Urothelium cell line (cell line): ENCODE results near the gene EIPR1.

Experiments
- DNase-seq: peaks from one replicate; pipeline ENCODE4 v3.0.0; 2011; ENCODE audit warnings: low spot score, mixed read lengths
- FAIRE-seq: peaks from 2 replicates; lab custom pipeline; 2011; peaks lifted over from hg19 to GRCh38; lab: Jason Lieb, UNC

EIPR1 gene

DNA sequence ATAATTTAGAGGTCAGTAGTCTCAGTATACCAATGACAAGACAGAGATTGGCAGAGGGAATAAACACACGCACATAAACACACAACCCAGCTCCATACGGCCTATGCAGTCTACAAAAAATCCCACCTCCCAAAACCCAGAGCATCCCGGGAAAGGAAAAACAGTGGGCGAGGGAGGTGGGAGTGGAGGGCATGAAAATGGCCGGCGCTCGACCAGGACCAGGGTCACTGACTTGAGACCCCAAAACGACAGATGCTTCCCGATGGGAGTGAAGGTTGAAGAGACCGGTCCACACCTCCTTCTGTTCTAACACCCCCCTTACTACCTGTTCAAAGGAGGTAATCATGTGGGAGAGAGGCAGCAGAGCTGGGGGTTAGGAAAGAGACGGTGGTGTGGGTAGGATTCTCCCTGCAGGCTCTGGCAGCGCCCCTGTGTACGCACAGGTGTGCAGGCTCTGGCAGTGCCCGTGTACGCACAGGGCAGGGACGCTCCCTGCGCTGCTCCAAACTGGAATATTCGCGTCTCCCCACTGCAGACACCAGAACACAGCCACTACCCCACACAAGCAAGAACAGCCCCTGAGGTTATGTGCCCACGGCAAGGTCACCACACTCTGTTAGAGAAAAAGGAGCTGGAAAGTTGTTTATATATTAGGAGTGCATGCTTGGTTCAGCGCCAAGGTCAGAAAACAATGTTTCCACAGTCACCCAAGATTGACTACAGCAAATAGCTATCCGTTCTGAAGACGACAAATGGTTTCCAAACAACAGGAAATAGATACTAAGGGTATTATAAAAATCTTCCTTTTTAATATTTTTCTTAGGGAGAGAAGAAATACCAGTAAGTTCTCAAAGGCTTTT, 67.9 kb downstream of the EIPR1 start:
- DNase-seq (no peak), FAIRE-seq (no peak)

DNA sequence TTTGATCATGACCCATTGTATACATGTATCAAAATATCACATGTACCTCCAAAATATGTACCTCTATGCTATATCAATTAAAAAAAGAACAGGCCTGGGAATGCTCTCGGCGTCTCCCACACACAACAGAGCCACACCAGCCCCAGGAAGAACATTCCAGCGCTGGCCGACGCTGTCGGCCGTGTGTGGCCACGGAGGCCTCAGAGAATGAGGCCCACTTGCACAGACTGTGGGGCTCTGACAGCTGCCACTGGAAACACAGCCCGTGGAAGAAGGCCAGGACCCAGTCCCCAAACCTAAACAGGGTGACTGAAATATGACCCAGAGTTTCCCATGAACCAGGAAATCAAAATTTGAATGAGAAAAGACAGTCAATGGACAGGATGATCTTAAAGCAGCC, 69.7 kb downstream of the EIPR1 start:
- DNase-seq (no peak), FAIRE-seq (no peak)

- FAIRE-seq, result no peak
- no peak for DNase-seq
Observed at GRCh38 chr2:3307236-3307635, 70.4 kb downstream of the EIPR1 start.

- FAIRE-seq, result no peak
- no peak for DNase-seq
Observed at GRCh38 chr2:3305952-3306351, 71.7 kb downstream of the EIPR1 start.

- DNase-seq (no peak), FAIRE-seq (no peak)
Observed at GRCh38 chr2:3305431-3305830, 72.2 kb downstream of the EIPR1 start.

DNA sequence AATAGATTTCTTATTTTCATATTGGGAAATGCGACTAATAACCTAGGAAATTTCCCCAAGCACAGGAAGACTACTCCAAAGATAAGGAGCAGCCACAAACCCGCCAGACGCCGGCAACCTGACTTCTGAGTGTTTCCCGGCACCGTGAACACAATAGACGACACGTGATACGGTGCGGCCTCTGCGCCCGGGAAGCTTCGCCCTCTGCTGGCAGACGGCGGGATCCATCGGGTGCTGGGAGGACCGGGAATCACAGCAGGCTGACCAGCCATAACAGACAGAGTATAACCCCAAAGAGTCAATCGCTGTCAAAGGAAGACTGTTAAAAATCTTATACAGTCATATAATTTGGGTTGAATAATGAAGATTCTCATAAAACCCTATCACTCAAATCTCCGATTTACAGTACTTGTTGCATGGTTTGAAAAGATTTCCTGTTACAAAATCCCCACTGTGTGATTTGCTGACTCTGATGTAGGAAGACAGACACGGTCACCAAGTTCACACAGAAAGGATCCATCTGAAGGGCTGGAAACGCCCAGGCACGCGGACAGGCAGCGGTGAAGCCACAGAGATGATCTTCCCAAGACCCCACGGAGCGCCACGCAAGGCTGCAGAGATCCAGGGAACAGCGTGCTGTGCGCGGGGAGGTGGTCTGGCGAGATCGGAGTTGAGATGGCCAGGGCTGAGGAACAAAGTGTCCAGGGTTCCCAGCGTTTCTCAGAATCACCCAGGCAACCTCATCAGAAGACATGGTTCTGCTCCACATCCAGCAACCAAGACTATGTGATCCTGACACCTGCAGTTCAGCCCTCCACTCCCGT, 73.8 kb downstream of the EIPR1 start:
- FAIRE-seq, result no peak
- DNase-seq, result peak; percentile 42

DNA sequence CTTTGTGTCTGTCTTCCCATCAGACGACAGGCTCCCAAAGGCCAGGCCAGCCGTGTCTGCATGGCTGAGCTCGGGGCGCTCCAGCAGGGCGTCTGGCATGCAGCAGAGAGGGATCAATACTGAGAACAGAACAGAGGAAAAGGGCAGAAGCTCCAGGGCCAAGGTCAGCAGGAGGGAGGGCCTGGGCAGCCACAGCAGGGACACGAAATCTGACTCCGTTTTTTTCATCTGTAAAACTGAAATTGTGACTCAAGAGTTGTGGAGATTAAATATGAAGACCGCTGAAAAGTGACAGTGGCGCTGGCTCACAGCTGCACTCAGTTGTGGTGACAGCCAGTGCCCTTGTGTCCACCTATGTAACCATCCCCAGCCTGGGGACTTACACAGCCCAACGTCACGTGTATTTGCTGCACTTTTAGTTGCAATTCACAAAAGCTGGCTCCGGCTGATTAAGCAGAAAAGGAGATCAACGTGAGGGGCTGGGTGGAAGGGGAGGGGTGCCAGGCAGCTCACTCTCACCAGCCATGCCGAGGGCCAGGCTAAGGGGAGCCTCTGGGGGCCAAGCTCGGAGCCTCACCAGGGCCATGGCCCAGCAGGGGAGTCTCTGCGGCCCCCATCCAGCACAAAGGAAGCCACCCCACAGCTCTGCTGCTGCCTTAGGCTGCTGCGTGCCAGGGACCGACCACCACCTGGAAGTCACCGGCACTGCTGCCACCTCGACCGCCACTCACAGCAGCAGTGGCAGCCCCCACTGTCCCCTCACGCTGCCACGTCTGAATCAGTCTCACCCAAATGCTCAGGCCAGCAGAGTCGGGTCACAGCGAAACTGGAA, 74.7 kb downstream of the EIPR1 start:
- DNase-seq, result no peak
- FAIRE-seq, result no peak

DNA sequence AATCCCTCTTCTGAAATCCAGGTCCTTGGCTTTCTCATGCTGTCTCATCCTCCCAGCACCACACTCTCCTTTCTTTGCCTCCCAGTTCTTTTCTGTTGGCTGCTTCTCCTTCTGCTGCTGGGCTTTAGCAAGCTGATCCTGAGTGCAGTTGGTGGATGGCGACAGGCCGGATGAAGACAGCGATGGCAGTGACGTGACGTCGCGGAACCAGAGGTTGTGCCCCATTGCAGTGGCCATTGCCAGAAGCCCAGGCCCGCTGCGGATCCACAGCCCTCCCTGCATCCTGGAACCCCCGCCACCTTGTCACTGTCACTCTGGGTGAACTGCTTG, 75.2 kb downstream of the EIPR1 start:
- FAIRE-seq (no peak), DNase-seq (no peak)

- FAIRE-seq, result no peak
Observed at GRCh38 chr2:3301001-3301400, 76.6 kb downstream of the EIPR1 start.

GRCh38 chr2:3300224-3300995, 77.2 kb downstream of the EIPR1 start:
- DNase-seq, result no peak
- no peak for FAIRE-seq

More at GRCh38 chr2:3301001-3301400, 76.6 kb downstream of the EIPR1 start:
- no peak for DNase-seq

DNA sequence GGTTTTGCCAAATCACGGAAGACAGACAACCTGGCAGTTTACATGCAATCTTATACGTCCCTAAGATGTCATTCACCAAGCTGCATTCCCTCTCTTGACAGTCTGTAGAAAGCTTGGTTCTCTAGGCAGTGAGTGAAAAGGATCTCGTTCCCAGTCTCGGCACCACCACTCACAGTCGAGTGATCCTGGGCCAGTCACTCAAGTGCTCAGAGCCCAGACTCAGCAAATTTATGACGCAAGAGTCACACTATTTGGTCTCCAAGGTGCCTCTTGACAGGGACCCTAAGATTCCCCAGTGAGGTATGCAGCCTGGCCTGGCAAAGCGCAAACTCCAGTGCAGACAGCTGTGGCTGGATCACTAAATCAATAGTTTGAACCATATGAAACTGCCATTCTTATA, 77.9 kb downstream of the EIPR1 start:
- FAIRE-seq (no peak), DNase-seq (no peak)

GRCh38 chr2:3299130-3299529, 78.5 kb downstream of the EIPR1 start:
- FAIRE-seq (no peak), DNase-seq (no peak)

- FAIRE-seq, result no peak
- no peak for DNase-seq
Observed at GRCh38 chr2:3298191-3298590, 79.4 kb downstream of the EIPR1 start.

- FAIRE-seq, result no peak
Observed at GRCh38 chr2:3297523-3297922, 80.1 kb downstream of the EIPR1 start.

DNA sequence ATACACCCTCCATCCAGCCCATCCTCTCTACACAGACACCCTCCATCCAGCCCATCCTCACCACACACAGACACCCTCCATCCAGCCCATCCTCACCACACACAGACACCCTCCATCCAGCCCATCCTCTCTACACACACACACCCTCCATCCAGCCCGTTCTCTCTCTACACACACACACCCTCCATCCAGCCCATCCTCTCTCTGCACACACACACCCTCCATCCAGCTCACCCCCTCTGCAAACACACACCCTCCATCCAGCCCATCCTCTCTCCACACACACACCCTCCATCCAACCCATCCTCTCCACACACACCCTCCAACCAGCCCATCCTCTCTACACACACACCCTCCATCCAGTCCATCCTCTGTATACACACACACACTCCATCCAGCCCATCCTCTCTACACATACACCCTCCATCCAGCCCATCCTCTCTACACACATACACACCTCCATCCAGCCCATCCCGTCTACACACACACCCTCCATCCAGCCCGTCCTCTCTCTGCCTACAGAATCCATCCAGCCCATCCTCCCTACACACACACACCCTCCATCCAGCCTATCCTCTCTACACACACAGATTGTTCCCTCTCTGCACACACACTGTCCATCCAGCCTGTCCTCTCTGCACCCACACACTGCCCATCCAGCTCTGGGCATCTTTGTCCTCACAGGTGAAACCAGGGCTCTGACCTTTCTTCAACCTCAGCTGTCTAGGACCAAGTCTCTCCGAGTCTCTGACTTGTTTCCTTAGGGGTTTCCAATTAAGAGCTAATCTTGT, 81.2 kb downstream of the EIPR1 start:
- no peak for DNase-seq
- no peak for FAIRE-seq

More at GRCh38 chr2:3297523-3297922, 80.1 kb downstream of the EIPR1 start:
- DNase-seq, result no peak

DNA sequence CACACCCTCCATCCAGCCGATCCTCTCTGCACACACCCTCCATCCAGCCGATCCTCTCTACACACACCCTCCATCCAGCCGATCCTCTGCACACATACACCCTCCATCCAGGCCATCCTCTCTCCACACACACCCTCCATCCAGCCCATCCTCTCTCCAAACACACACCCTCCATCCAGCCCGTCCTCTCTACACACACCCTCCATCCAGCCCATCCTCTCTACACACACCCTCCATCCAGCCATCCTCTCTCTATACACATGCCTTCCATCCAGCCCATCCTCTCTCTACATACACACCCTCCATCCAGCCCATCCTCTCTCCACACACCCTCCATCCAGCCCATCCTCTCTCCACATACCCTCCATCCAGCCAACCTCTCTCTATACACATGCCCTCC, 83.1 kb downstream of the EIPR1 start:
- DNase-seq (no peak), FAIRE-seq (no peak)

GRCh38 chr2:3294069-3294468, 83.5 kb downstream of the EIPR1 start:
- no peak for FAIRE-seq
- DNase-seq, result no peak

- FAIRE-seq (no peak), DNase-seq (no peak)
Observed at GRCh38 chr2:3293221-3293620, 84.4 kb downstream of the EIPR1 start.

DNA sequence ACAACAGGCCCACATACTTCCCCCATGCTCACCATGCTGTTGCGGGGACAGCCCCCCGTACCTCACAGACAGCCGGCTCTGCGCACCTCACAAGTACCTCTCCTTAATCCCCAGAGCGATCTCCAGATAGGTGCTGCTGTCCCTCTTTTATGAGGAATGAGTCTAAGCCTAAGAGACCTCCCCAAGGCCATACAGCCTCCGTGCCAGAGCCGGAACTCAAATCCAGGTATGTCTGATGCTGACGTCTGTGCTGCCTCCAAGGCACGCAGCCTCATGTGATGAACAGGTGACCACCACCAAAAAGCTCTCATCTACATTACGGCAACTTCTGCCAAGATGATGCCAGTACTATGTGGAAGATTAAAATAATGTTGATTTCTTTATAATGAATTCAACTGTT, 85.2 kb downstream of the EIPR1 start:
- FAIRE-seq (no peak), DNase-seq (no peak)

GRCh38 chr2:3291750-3292149, 85.9 kb downstream of the EIPR1 start:
- DNase-seq (no peak), FAIRE-seq (no peak)
